ENCODE data around the gene RFPL1.
"Not testable (repeated sequence)": the region's sequence is repeated elsewhere in the genome, so short reads cannot be mapped to it uniquely, and the experiment has no call there.

RFPL1 gene

GRCh38 chr22:29397791-29398190 is 40.6 kb upstream of the RFPL1 start:
- TF ChIP-seq CTCF (IDR thresholded peaks at IDR 0.05; ENCODE audit: control insufficient read depth, insufficient read depth, low read depth, low read length, missing control alignments), result no peak
- no peak for DNase-seq (ENCODE audit: low read depth)
- no peak overlapping the region for H3K4me3 ChIP-seq (ENCODE audit: control insufficient read depth, low read depth, low read length)

- H3K4me3 ChIP-seq (ENCODE audit: control insufficient read depth, low read depth, low read length), result no peak overlapping the region
Measured at GRCh38 chr22:29400576-29400975, 37.8 kb upstream of the RFPL1 start.

DNA sequence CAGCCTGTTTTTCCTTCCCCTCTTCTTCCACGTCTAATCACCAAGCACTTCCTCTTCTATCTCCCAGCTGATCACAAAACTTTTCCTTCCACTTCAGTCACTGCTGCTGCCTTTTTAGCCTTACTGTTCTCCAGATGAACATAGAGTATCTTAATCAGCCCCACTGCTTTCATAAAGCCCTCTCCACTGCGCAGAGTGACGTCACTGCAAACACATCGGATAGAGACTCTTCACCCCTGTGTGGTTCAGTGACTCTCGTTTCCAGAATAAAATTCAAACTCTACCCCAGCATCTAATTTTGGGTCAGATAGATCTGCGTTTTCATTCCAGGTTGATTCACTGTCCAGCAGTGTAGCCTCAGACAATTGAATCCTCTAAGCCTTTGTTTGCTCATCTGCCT is 36.8 kb upstream of the RFPL1 start:
- DNase-seq (ENCODE audit: low read depth); H3K4me3 ChIP-seq (ENCODE audit: control insufficient read depth, low read depth, low read length): not testable (repeated sequence)

More at GRCh38 chr22:29400576-29400975, 37.8 kb upstream of the RFPL1 start:
- no peak for TF ChIP-seq CTCF (IDR thresholded peaks at IDR 0.05; ENCODE audit: control insufficient read depth, insufficient read depth, low read depth, low read length, missing control alignments)
- no peak for DNase-seq (ENCODE audit: low read depth)

DNA sequence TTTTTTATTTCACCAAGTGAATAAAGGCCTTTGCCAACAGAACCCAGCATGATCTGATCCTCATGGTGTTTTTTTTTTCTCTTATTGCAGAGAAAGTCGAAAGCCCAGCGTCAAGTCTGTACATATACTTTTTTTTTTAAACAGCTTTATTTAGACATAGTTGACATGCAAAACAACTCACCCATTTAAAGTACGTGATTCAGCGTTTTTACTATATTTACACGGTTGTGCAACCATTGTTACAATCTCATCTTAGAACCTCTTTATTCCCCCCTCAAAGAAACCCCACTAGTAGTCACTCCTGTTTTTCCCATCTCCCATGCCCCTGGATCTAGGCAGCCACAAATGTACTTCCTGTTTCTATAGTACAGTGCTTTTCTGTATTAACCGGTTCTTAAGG is 29.4 kb upstream of the RFPL1 start:
- no peak for DNase-seq (ENCODE audit: low read depth)
- TF ChIP-seq CTCF (IDR thresholded peaks at IDR 0.05; ENCODE audit: control insufficient read depth, insufficient read depth, low read depth, low read length, missing control alignments), result no peak
- H3K4me3 ChIP-seq (ENCODE audit: control insufficient read depth, low read depth, low read length), result no peak overlapping the region

DNA sequence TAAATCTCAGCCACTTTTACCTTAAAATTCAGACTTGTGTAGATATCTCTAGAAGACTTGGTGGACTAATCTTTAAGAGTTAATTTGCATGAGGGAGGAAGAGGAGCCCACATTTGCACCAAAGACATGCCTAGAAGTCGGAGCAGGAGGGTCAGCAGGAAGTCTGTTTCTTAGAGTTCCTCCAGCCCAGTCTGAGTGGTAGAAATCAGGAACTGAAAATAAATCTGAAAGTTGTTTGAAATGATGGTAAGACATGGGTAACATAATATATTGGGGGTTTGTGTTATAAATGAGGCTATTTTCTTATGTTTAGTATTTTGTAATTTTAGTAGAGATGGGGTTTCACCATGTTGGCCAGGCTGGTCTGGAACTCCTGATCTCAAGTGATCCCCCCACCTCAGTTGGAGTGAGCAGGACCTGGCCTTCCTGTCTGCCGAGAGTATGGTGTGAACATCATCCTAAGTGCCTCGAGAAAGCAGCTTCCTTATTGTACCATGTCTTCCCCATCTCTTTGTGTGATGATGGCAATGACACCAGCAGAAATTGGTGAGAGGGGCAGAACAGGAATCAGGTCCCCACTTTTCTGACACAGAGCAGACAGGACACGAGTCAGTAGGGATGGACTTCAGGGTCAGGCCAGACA is 26.7 kb upstream of the RFPL1 start:
- not testable (repeated sequence) for H3K4me3 ChIP-seq (ENCODE audit: control insufficient read depth, low read depth, low read length); DNase-seq (ENCODE audit: low read depth)

GRCh38 chr22:29412772-29413171 is 25.6 kb upstream of the RFPL1 start:
- TF ChIP-seq CTCF (IDR thresholded peaks at IDR 0.05; ENCODE audit: control insufficient read depth, insufficient read depth, low read depth, low read length, missing control alignments), result peak; percentile 47
- not testable (repeated sequence) for H3K4me3 ChIP-seq (ENCODE audit: control insufficient read depth, low read depth, low read length); DNase-seq (ENCODE audit: low read depth)

- DNase-seq (ENCODE audit: low read depth), result peak; percentile 3
- peak overlapping the region; percentile 34 for H3K4me3 ChIP-seq (ENCODE audit: control insufficient read depth, low read depth, low read length)
Measured at GRCh38 chr22:29414951-29415591, 23.3 kb upstream of the RFPL1 start.

- DNase-seq (ENCODE audit: low read depth); H3K4me3 ChIP-seq (ENCODE audit: control insufficient read depth, low read depth, low read length): not testable (repeated sequence)
Measured at GRCh38 chr22:29418704-29419103, 19.7 kb upstream of the RFPL1 start.

GRCh38 chr22:29426476-29426875 is 11.9 kb upstream of the RFPL1 start:
- no peak for DNase-seq (ENCODE audit: low read depth)
- no peak for TF ChIP-seq CTCF (IDR thresholded peaks at IDR 0.05; ENCODE audit: control insufficient read depth, insufficient read depth, low read depth, low read length, missing control alignments)
- H3K4me3 ChIP-seq (ENCODE audit: control insufficient read depth, low read depth, low read length), result no peak overlapping the region
